Medulla oblongata (tissue), 1 donor: ENCODE results near the gene PACSIN2.
"Not testable (repeated sequence)": the region's sequence is repeated elsewhere in the genome, so short reads cannot be mapped to it uniquely, and the experiment has no call there.

Source experiments
- DNase-seq: peaks from one replicate; pipeline ENCODE4 v3.0.0-alpha.2; 2015; ENCODE audit errors: extremely low spot score

Gene PACSIN2

DNA sequence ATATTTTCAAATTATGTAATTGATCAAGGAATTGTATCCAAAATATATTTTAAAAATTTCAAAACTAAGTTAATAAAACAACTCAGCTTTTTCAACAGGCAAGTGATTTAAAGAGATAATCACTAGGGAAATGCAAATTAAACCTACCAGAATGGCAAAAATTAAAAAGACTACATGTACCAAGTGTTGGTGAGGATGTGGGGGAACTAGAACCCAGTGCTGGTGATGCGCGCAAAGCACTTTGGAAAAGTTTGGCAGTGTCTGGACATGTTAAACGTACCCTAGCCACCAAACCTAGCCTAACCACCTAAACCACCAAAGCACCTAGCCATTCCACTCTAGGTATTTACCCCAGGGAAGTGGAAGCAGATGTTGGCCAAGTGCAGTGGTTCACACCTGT, 22.9 kb downstream of the PACSIN2 start:
- DNase-seq, result no peak

DNA sequence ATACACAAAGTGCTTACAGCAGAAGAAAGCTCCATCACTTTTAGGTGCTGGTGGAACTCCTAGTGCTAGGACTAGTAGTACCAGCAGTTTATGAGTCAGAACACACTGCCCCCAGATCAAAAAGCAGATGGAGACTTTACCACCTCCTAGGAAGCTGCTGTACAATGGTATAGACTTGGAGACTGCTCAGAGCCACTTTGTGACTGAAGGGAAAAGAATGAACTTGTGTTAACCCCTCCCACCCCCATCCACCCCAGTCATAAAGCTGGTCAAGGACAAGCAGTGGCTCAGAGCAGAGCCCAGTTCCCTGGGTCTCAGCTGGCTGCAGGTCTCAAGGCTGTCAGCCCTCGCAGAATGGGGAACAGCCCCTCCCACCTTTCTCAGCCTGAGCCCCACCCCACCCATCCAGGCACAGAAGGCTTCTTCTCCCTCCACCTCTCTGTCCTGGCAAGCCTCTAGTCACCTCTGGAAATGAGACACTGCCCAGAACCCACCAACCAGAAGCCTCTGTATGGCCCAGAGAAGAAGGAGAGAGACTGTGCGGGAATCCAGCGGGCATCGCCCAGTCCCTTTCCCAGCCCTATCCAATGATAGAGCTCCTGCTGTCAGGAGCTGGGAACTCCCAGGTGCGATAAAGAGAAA, 23.8 kb downstream of the PACSIN2 start:
- DNase-seq, result no peak

DNA sequence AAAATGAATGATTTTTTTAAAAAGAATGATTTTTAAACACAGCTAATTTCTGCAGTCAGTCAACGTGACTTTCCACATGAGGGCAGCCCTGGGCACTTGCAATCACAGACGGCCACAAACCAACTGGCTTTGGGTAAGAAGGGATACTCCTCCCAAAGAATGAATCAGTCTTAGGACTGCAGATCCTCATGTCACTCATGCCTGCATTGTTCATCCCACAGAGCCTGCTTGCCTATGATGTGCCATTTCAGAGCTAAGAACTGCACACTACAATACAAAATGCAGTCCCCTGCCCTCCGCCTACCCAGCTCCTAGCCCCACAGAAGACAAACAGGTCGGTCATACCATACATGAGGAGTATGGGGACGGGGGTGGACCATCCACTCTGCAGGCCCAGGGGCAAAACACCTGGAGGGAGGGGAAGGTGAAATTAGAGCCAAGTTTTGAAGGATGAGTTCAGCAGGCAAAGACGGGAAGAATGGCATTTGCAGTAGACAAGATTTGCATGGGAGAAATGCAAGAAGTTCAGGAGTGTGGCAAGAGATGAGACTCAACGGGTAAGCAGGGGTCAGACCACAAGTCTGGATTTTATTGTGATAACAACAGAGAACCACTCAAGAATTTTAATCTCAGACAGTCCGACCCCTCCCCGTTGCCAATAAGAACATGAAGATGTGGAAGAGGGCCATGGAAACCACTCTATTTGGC, 24.7 kb downstream of the PACSIN2 start:
- DNase-seq, result no peak

DNA sequence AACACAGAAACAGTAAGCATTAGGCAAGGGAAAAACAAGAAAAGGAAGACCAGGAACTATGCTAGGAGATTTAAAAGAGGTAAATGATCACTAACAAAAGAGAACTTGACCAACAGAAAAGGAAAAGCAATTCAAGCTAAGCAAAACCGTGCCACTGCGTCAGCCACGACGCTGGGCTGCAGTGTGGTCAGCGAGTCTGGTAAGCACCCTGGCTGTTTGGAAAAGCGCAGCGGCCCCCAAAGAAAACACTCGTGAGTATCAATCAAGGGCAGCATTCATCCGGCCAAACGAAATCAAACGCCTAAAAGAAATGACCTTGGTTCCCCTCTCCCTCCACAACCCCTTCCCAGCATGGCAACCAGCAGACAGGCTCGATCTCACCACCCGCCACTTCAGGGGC, 28.8 kb downstream of the PACSIN2 start:
- no peak for DNase-seq

DNA sequence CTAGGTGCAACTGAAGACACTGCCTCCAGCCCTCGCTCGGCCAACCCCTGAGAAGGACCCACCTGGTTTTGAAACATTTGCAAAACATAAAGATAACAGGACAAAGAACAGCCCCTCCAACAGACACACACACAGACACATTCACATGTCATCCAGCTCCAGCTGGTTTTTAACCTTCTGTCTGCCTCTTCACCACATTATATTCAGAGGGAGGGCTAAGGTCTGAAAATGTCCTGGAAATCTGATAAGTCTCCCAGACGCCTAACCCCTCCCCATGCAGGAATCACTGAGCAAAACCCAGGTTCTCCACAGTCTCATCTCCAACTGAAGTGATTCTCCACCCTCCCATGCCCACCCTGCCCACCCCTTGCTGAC, 29.4 kb downstream of the PACSIN2 start:
- no peak for DNase-seq

DNA sequence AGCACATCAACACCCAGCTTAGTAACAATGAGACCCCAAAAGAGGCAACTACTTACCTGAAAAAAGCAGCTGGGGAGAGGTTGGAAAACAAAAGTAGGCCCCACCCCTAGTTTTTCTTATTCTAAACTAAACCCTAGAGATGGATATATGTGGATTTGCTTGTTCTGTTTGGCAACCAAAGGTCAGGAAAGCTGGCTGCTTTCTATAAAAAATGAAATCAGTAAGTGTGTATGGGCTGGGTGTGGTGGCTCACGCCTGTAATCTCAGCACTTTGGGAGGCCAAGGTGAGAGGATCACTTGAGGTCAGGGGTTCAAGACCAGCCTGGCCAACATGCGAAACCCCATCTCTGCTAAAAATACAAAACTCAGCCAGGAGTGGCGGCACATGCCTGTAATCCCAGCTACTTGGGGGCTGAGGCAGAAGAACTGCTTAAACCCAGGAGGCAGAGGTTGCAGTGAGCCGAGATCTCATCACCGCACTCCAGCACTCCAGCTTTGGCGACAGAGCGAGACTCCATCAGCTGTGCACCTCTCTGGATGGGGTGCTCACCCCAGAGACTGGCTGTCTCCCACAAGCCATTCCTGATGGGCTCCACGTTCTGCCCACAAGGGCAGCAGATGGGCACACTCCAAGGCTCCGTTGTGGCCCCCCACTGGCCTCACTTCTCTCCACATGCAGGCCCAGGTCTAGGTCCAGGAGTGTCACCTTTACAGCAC, 30.0 kb downstream of the PACSIN2 start:
- DNase-seq, result no peak

DNA sequence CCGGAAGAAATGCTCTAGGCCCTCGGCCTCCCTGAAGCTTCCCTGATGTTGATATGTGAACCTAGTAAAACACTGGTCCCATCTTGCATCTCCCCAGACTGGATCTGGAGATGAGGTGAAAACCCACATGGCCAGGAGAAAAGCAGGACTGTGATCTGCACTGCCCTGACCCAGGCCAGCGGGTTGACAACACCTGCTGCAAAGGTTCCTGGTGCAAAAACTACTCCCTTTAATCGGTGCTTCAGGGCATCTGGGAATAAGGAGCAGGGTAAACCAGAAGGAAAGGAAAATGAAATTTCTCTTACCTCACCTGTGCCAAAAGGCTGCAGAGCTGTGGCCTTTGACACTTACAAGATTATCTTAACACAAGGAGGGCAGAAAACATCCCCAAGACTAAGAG, 30.6 kb downstream of the PACSIN2 start:
- DNase-seq, result no peak

DNA sequence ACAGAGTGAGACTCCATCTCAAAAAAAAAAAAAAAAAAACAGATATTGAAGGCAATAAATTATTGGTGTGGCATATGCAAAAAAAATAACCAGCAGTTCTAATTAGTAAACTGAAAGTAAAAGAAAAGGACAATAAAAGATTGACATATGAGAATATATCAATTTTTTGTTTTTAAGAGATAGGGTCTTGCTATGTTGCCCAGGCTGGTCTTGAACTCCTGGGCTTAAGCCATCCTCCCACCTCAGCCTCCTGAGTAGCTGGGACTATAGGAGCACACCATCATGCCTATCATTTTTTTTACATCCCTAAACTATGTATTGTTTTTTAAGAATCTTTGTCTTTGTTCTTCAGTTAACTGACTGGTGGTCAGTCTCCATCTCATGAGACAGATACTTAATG, 31.5 kb downstream of the PACSIN2 start:
- DNase-seq, result no peak

DNA sequence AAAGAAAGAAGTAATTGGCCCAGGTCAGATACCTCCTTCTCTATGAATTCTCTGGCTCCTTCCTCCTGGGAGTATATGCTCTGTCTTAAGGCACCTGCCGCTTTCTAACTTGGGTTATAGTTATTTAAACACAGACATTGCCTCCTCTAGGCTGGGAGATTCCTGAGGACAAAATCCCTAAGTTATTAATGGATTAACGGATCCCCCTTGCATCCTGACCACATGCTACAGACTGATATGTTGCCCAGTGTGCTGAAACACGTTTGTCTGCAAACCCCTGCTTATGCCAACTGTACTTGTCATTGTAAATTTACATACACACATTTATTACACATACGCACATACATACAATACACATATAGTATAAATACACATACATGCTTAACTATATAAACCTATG, 35.3 kb downstream of the PACSIN2 start:
- DNase-seq, result no peak

DNA sequence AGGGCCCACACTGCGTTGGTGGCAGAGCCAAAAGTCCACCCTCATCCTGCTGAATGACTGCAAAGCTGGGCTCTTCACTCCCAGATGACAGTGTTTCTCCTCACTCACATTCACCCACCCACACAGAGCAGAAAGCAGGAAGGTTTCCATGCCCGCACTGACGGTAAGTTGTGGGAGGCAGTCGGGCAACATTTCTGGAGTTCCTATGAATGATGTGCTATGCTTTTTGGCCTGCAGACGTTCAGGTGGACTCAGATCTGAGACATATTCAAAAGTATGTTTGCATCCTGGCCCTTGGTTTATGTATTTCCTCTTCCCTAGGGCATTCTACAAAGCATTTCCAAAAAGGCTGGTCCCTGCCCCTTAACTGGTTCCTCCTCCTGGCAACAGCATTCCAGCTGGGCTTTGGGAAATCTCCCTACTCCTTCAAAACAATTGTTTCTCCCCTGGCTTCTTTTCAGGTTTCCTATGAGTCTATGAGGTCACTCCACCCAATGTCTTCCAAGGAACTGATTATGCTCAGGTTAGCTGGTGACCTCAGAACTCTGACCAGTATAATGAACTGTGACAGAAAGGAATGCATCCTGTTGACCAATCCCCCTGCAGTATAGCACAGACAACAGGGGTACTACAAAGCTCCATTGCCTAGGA, 36.4 kb downstream of the PACSIN2 start:
- no peak for DNase-seq

DNA sequence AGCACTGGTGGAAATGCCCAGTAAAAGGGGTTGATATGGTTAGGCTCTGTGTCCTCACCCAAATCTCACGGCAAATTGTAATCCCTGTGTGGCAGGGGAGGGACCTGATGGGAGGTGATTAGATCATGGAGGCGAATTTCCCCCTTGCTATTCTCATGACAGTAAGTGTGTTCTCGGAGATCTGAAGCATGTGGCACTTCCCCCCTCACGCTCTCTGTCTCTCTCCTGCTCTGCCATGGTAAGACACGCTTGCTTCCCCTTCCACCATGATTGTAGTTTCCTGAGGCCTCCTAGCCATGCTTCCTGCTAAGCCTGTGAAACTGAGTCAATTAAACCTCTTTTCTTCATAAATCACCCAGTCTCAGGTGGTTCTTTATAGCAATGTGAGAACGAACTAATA, 37.4 kb downstream of the PACSIN2 start:
- peak; percentile 41 for DNase-seq

DNA sequence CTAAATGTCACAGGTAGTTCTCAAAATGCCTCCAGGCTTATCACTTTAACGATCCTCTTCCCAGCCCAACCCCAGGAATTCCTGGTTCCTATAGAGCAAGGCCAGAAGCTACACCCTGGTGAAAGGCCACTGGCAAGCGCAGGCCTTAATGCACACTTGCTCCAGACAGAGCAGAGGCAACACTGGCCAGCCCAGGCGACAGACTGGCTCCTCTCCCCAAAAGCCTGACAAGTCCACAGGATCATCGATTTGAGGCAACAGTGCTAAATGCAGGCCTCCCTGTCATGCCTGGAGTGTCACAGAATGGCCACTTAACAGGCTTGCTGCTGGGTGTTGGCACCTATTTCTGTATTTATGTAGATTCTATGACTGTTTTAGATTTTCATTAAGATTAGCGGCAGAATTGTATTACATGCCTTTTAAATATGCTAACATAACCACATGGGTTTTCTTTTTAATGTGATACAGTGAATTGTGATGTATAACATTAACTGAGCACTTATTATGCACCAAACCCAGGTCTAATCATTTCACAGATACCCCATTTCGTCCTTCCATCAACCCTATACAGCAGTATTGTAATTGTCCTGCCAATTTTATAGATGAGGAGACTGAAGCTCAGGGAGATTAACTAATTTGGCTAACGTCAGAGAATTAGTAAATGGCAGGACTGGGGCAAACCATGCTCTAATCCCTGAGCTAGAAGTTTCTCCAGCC, 38.6 kb downstream of the PACSIN2 start:
- DNase-seq, result no peak

DNA sequence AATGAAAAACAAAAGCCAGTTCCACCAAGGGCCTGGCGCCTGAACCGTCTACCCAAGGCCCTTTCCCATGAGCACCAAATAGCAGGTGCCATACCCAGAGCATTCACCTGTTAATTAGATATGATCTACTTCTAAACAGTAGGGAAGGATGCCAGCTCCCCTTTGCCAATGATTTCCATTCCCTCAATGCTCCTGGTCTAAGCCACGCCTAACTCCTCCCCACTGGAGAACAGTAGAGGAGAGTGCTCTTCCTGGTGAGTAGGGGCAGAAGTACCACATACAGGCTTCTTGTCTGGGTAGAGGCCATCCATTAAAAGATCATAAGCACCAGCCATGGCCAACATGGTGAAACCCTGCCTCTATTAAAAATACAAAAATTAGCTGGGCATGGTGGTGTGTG, 40.7 kb downstream of the PACSIN2 start:
- no peak for DNase-seq

DNA sequence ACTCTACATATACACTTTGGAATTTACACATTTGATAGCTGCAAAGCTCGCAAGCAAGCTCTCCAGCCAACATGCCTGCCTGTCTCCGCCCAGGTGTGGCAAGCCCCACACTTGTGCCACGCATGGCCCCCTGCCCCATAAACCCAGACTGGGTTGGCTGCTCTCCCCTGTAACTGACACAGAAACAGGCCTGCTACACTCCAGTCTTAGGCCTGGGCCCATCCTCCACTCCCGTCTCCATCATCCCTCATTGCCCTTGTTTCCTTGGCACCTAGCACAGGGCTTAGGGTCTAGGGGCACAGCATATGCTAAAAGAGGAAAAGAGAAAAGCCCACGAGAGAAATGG, 41.4 kb downstream of the PACSIN2 start:
- DNase-seq, result no peak

DNA sequence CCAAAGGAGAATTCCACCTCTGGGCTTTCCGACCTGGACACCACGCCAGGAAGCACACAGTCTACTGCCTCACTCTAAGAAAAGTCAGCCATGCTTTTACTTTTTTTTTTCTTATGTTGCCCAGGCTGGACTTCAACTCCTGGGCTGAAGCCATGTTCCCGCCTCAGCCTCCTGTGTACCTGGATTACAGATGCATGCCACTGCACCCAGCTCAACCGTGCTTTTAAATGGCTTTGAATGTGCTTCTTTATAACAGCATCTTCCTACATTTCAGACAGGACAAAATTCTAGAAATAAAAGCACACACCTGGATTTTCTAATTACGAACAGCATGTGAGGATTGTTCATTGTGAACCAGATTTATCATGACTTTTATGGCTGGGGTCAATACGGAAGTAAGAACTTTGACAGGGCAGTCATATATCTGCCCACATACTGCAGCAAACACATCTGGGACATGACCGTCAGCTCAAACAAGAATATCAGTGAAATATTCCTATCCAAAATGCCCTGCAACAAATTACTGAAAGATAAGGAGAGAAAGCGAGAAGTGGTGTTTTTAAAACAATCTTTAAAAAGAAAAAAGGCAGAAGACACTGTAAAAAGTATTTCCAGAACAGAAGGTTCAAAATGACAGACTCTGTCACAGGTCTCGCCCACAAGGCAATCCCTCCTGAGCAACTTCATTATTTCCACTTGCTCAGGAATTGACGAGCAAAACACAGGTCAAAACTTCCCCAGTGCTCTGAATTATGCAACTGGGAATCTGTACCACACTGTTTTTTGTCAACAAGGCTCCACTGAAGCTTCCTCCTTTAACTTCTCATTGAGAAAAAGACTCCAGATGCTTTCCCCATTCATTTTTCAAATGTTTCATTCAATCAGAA, 42.1 kb downstream of the PACSIN2 start:
- peak; percentile 71 for DNase-seq

DNA sequence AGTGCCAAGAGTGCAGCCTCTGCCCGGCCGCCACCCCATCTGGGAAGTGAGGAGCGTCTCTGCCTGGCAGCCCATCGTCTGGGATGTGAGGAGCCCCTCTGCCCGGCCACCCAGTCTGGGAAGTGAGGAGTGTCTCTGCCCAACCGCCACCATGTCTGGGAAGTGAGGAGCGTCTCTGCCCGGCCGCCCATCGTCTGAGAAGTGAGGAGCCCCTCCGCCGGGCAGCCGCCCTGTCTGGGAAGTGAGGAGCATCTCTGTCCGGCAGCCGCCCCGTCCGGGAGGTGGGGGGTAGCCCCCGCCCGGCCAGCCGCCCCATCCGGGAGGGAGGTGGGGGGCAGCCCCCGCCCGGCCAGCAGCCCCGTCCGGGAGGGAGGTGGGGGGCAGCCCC, 43.5 kb downstream of the PACSIN2 start:
- DNase-seq, result not testable (repeated sequence)

DNA sequence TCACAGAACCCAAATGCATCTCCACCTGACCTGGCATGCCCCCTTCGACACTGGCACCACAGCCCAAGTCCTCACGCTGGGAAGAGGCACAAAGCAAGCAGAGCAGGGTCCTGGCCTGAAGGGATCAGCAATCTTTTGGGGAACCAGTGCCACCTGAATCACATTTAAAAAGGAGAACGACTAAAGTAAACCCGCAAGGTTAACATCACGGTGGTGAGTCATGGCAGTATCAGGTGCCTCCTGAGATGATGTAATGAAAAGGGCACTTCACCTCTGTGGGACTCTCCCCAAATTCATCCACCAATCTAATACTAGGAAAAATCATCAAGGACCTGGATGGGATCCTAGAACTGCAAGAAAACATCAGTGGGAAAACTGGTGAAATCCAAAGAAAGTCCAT, 44.9 kb downstream of the PACSIN2 start:
- no peak for DNase-seq

DNA sequence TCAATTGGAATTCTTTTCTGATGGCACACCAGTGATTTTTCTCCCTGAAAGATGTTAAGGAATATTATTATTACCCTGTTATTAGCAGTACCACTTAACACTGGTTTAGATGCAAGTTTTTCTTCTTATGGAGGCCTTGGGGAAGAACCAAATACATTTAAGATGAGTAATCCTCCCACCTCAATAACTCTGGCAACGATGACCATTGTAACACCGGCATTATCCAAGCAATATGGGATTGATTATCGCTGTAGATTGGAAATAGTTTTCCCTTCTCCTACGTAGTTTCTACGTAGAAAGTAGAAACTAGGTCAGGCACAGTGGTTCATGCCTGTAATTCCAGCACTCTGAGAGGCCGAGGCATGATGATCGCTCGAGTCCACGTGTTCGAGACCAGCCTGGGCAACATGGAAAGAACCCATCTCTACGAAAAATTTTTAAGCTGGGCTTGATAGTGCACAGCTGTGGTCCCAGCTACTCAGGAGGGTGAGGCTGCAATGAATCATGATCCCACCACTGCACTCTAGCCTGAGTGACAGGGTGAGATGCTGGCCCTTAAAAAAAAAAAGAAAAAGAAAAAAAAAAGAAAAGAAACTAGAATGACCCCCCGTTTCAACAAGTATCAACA, 45.5 kb downstream of the PACSIN2 start:
- no peak for DNase-seq

DNA sequence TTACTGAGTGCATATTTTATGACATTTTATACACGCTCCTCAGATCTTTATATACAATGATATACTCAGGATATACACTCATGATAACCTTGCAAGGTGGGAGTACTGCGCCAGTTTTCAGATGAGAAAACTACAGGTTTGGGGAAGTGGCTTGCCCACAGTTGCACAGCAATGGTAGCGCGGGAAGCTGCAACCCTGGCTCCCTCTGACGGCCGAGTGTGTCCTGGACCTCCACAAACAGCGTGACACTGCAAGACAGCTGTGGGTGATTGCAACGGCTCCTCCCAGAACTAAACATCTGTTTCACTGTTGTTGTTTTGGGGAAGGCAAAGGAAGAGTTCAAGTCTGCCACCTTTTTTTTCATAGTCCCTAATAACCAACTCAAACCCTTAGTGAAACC, 47.0 kb downstream of the PACSIN2 start:
- peak; percentile 54 for DNase-seq

DNA sequence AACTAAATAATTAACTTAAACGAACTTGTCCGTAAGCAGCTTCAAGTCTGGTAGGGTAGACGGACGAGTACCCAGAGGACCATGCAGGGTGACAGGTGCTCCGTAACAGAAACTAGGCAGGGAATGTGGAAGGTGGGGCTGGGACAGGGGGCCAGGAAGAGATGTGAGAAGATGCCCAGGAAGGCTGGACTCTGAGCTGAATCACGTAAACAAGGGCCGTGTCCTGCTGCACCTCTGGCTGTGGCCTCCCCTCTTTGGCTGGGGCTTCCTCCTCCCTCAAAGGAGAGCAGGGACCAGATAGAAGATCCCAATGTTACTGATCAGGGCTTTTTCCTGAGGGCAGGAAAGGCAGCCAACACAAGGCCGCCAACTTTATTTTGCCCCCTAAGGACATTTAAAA, 47.9 kb downstream of the PACSIN2 start:
- no peak for DNase-seq

DNA sequence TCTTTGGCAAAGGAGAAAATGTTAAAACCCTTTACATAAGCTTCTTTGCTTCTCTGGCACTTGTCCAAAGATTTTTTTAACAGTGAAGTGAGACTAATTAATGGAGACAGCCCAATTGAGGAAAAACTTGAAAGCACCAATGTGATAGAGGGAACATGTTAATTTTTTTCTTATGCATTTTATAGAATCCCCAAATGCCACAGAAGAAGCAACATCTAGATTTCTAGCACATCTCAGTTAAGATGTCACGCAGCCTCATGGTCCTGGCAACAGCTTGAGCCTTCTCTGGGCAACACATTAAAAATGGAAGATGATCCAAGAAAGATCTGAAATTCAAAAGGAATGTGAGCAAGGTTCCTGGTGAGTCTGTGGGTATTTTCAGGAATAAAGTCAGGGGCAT, 48.5 kb downstream of the PACSIN2 start:
- DNase-seq, result no peak
